ENCODE measurements around the gene ADCY9. TPM values are rescaled to one million over a fixed set of nuclear protein-coding genes. Genes with fewer than 3 reads are reported as not detected.

Gene ADCY9
- total RNA-seq, 8 experiments from 2014 or later: 4.9 to 17.4 (median 9.4) TPM

DNA sequence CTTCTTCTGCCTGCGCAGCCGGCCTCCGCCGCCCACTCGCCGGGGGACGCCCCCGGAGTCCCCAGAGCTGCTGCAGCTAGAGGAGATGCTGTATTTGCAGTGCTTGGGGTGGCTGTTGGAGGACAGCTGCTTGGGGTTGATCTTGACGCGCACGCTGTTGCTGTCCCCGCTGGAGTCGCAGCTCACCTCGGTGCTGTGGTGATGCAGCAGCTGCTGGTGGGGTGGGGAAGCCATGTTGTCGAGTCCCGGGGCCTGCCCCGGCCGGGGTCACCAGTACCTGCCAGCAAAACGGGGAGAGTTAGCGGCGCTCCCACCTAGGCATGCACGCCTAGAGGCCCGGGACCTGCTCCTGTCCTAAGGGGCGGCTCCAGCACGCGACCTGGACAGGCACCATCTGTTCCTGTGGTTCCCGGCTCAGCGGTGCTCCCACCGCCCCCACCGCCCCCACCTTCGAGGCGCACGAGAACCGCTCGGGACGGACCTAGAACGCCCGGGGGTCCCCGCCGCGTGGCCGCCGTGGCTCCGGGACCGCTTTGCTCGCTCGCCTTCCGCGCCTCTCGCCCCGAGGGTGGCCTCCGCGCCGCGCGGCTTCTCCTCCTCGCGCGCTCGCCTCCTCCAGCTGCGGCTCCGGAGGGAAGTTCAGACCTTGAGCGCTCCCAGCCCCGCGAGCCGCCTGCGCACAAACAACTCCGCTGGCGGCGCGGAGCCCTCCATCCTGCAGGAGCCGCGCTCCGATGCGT, 863 bp downstream of the ADCY9 start:
- in situ Hi-C loops (cut with MboI; ENCODE audit: low pct_unique_long_range_greater_than_20kb in 2 of 9, low sequenced_read_pairs in 9 of 9, unreplicated experiment in 9 of 9): loop anchor here in 1 of 9 experiments (25.0 kb wide), 1 partner anchor 103 kb away; no protein-coding TSS in a partner anchor

DNA sequence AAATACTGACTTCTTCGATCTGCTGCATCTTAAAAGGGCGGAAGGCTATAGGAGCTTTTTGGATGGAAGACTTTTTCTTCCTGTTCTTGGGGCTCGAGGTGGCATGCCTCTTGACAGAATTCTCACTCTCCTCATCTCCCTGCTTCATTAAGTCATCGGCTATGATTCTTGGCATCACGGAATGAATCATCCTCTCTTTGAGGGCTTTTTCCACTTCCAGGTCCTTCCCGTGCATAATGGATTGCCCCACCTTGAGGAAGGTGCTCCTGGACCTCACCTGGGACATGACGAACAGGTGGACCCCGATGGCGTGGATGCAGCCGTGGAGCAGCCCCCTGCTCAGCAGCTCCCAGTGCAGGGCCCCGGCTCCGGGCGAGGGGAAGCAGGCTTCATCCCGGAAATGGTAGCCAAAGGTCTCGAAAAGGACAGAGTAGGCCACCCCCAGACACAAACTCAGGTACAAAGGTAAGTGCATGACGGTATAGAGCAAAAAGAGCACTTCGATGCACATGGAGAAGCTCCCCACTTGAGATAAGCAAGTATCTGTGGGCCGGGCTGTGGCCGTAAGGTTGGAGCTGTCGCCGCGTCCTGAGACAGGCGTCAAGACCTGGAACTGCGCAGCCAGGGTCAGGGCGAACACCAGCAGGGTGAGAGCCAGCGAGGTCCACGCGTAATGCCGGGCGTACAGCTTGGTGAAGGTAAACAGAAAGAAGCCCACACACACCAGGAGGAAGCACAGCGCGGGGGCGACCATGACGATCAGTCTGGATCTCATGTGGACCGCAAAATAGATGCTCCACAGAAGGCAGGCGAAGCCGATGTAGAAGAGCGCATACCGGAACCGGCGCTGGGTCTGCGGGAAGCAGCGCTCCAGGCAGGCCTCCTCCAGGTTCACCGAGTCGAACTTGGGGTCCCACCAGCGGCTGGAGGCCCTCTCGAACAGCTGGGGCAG, 1.7 kb downstream of the ADCY9 start:
- in situ Hi-C loops (cut with MboI; ENCODE audit: low pct_unique_long_range_greater_than_20kb in 2 of 9, low sequenced_read_pairs in 9 of 9, unreplicated experiment in 9 of 9): loop anchor here in 1 of 9 experiments (25.0 kb wide), 1 partner anchor 102 kb away; no protein-coding TSS in a partner anchor
- H3K27ac ChIP-seq: no peak overlapping the region
- H3K4me1 ChIP-seq (replicated peaks in 1 of 2): peaks cover 40 to 46% of the 10 kb centered on the region in 2 donors
- 0 to 100% (median 80%) methylated on average over 1 to 27 of the region's 47 CpGs; no CpG with 5 or more reads in 2 of the 10 experiments for WGBS, 10 experiments
- ATAC-seq (replicated peaks in 6 of 8): no peak
- peak overlapping the region; percentile 52 to 64 (median 58) for H3K4me3 ChIP-seq

More for the DNA sequence above, 863 bp downstream of the ADCY9 start:
- 0 to 2% (median 0%) methylated on average over 1 to 10 of the region's 75 CpGs; no CpG with 5 or more reads in 7 of the 10 experiments for WGBS, 10 experiments
- H3K4me1 ChIP-seq (replicated peaks in 1 of 2): peaks cover 39 to 40% of the 10 kb centered on the region in 2 donors
- H3K4me3 ChIP-seq: peak overlapping the region; percentile 52 to 64 (median 58)
- H3K27ac ChIP-seq: no peak overlapping the region
- ATAC-seq (replicated peaks in 6 of 8): peak; percentile 27 to 75 (median 52)

DNA sequence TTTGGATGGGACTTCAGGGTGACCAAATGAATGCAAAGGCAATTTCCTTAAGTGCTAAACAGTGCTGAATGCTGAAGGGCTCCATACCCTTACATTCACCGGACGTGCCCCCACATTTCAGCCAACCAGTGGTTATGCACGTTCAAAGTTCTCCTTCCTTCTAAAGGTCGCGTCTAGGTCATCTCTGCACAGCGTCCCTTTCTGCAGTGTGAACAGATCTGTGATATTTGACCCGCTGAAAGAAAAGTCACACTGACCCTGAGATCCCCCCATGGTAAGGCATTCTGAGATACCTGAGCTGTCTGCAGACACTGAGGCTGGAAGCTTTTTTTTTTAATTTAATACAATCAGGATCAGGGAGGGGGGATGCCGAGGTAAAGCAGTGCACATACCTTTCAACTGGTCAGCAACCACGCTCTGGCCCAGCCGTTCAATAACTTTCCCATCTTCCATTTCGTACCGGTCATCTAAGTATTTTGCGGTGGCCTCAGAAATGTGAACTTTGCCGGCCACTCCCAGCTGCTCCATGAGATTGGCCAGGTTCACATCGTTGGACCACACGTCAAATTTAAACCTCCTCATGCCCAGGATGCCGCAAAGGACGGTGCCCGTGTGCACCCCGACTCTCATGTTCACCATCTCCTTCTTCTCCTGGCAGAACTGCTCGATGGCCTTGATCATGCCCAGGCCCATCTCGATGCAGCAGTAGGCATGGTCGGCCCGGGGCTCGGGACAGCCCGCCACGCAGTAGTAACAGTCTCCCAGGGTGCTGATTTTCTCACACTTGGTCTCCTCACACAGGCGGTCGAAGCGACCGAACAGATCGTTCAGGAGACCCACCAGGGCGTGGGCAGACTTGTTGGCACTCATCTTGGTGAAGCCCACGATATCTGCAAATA, 2.6 kb downstream of the ADCY9 start:
- in situ Hi-C loops (cut with MboI; ENCODE audit: low pct_unique_long_range_greater_than_20kb in 2 of 9, low sequenced_read_pairs in 9 of 9, unreplicated experiment in 9 of 9): loop anchor here in 1 of 9 experiments (25.0 kb wide), 1 partner anchor 101 kb away; no protein-coding TSS in a partner anchor
- peaks cover 41 to 51% of the 10 kb centered on the region in 2 donors for H3K4me1 ChIP-seq (replicated peaks in 1 of 2)
- H3K4me3 ChIP-seq: peak overlapping the region; percentile 19 to 58 (median 29)
- H3K27ac ChIP-seq: no peak overlapping the region
- WGBS, 10 experiments: 40 to 100% (median 80%) methylated on average over 1 to 15 of the region's 34 CpGs; no CpG with 5 or more reads in 1 of the 10 experiments
- ATAC-seq (replicated peaks in 6 of 8): no peak

DNA sequence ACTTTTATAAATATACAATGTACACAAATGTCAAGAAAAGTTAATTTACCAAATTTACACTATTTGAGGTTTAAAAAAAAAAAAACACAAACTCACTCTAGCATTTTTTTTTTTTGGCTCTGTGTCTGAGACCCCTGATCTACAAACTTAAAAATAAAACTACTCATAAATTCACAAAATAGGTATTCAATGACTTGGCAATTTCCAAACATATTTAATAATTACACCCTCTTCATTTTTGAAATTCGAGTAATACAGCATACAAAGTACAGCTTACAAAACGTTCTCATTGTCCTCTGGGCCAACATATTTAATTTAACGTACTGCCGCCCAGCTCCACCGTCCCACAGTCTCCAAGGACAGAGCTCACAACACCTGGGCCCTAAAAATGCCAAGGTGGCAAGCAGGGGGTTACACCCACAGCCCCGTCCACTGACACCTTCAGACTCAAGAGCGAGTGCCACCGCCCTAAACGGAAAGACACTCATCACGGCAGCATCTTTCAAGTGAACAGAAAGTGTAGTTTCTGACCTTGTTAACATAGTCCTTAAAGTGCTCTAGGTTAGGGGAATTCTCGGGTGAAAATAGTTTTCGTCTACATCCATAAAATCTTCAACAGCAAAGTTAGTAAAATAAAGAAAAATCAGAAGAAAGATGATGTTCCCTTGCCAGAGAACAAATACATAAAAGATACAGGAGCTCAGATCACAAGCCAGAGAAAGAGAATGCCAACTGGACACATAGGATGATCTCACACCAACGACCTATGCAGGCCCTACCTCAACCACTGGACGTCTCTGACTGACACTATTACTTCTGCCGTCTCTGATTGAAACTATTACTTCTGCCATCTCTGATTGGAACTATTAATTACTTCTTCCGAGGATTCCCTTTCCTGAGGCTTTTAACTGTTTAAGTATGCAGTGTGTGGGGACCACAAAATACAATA, 4.2 kb downstream of the ADCY9 start:
- Histone ChIP-seq H3K4me3 (peak overlapping the region; percentile 19 to 58 (median 29)), H3K27ac (no peak overlapping the region), H3K4me1 (replicated peaks in 1 of 2) (peaks cover 41 to 48% of the 10 kb centered on the region in 2 donors)
- WGBS, 10 experiments: 0 to 64% (median 27%) methylated on average over 4 to 15 of the region's 16 CpGs
- no peak for ATAC-seq (replicated peaks in 6 of 8)
- in situ Hi-C loops (cut with MboI; ENCODE audit: low pct_unique_long_range_greater_than_20kb in 2 of 9, low sequenced_read_pairs in 9 of 9, unreplicated experiment in 9 of 9): loop anchor here in 1 of 9 experiments (25.0 kb wide), 1 partner anchor 100 kb away; no protein-coding TSS in a partner anchor

DNA sequence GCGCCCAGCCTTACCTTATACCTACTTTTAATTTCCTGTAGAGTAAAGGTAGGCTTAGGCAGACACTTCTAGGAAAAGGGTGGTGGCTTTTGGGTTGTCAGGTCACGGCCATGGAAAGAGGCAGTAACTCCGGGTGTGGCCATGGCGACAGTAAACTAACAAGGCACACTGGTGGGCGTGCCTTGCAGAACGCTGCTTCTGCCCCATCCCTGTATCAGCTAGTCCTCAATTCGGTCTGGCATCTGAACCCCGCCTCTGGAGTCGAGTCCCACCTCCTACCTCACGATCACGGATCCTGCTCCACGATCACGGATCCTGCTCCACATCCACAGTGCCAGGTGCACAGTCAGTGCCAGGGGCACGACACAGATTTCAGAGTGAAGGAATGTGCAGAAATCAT, 5.6 kb downstream of the ADCY9 start:
- peaks cover 41 to 46% of the 10 kb centered on the region in 2 donors for H3K4me1 ChIP-seq (replicated peaks in 1 of 2)
- in situ Hi-C loops (cut with MboI; ENCODE audit: low pct_unique_long_range_greater_than_20kb in 2 of 9, low sequenced_read_pairs in 9 of 9, unreplicated experiment in 9 of 9): loop anchor here in 1 of 9 experiments (25.0 kb wide), 1 partner anchor 98 kb away; no protein-coding TSS in a partner anchor
- ATAC-seq (replicated peaks in 6 of 8): peak in 3 of 8 experiments; percentile 20 to 68 (median 36)
- peak overlapping the region in 1 of 5 donors; percentile 6 for H3K4me3 ChIP-seq
- 56 to 80% (median 72%) methylated on average over 2 to 7 of the region's 14 CpGs; no CpG with 5 or more reads in 6 of the 10 experiments for WGBS, 10 experiments
- no peak overlapping the region for H3K27ac ChIP-seq

DNA sequence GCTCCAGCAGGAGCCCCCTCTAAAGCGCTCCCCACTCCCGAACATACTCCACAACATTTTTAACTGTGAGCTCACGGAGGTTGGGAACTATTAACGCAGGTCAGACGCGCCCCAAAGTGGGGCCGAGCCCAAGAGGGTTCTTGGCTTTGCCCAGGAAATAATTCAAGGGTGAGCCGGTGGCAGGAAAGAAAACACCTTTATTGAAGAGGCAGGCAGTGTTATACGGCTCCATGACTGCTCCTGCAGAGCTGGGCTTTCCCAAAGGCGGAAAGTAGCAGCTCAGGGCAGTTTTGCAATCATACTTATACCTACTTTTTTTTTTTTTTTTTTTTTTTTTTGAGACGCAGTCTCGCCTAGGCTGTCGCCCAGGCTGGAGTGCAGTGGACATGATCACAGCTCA, 6.2 kb downstream of the ADCY9 start:
- Histone ChIP-seq H3K27ac (no peak overlapping the region), H3K4me1 (replicated peaks in 1 of 2) (peaks cover 41 to 46% of the 10 kb centered on the region in 2 donors), H3K4me3 (no peak overlapping the region)
- in situ Hi-C loops (cut with MboI; ENCODE audit: low pct_unique_long_range_greater_than_20kb in 2 of 9, low sequenced_read_pairs in 9 of 9, unreplicated experiment in 9 of 9): loop anchor here in 1 of 9 experiments (25.0 kb wide), 1 partner anchor 98 kb away; no protein-coding TSS in a partner anchor
- ATAC-seq (replicated peaks in 6 of 8): no peak
- 20 to 100% (median 90%) methylated on average over 1 to 8 of the region's 13 CpGs; no CpG with 5 or more reads in 2 of the 10 experiments for WGBS, 10 experiments

DNA sequence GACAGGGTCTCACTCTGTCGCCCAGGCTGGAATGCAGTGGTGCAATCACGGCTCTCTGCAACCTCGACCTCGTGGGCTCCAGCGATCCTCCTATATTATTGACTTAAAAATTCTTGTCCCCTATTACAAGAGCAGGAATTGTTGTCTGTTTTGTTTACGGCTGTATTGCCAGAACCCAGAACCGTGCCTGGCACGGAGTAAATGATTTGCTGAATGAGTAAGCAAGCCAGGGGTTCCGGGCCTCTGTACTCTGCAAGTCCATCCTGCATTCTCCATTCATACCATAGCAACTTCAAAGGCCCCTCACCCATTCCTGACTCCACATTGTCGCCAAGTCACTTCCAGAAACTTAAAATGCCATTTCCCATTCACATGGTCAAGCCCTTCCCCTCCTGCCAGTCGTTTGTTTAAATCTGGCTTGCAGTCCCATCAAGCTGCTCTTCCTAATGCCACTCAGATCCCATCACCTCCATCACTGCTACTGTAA, 6.9 kb downstream of the ADCY9 start:
- Histone ChIP-seq H3K4me1 (replicated peaks in 1 of 2) (peaks cover 34 to 41% of the 10 kb centered on the region in 2 donors), H3K27ac (no peak overlapping the region), H3K4me3 (no peak overlapping the region)
- ATAC-seq (replicated peaks in 6 of 8): peak in 3 of 8 experiments; percentile 70 to 90 (median 71)
- in situ Hi-C loops (cut with MboI; ENCODE audit: low pct_unique_long_range_greater_than_20kb in 2 of 9, low sequenced_read_pairs in 9 of 9, unreplicated experiment in 9 of 9): loop anchor here in 1 of 9 experiments (25.0 kb wide), 1 partner anchor 97 kb away; no protein-coding TSS in a partner anchor
- WGBS, 10 experiments: 48 to 98% (median 80%) methylated on average over 1 to 11 of the region's 11 CpGs; no CpG with 5 or more reads in 2 of the 10 experiments

DNA sequence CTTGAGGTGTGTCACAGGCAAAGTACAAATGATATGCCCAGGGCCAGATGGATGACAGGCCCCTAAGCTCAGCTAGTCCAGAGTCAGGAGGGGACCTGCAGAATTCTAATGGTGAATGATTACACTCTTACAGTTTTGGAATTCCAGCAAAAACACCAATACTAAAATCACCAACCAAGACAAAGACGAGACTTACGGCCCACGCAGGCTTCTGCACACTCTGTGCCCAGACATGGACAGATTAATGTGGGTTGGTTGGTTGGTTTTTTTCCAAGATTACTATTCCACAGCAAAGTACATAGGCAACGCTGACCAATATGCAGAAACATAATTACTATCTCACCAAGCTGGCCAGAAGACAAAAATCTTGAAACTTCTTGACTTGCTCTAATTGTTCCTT, 9.7 kb downstream of the ADCY9 start:
- Histone ChIP-seq H3K4me1 (replicated peaks in 1 of 2) (peaks cover 18 to 29% of the 10 kb centered on the region in 2 donors), H3K4me3 (no peak overlapping the region), H3K27ac (no peak overlapping the region)
- 86 to 100% (median 94%) methylated on average over 1 to 4 of the region's 4 CpGs; no CpG with 5 or more reads in 2 of the 10 experiments for WGBS, 10 experiments
- in situ Hi-C loops (cut with MboI; ENCODE audit: low pct_unique_long_range_greater_than_20kb in 2 of 9, low sequenced_read_pairs in 9 of 9, unreplicated experiment in 9 of 9): loop anchor here in 1 of 9 experiments (25.0 kb wide), 1 partner anchor 94 kb away; no protein-coding TSS in a partner anchor
- no peak for ATAC-seq (replicated peaks in 6 of 8)

DNA sequence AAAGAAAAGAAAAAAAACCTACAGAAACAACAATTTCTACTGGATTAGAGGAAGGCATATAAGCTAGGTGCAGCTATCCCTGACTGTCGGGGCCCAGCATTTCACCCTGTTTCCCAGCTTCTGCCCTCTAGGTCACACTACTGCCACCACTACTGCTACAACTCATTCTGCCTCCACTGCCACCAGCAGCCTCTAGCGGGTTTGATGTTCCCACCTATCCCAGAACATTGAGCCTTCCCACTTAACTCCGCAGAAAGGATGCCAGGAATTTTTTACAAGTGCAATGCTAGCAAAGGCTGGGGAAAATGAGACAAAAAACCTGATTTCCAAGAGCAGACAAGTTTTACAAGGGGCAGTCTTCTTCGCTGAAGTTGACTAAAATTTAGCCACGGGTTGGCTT, 10.4 kb downstream of the ADCY9 start:
- peaks cover 11 to 22% of the 10 kb centered on the region in 2 donors for H3K4me1 ChIP-seq (replicated peaks in 1 of 2)
- H3K4me3 ChIP-seq: no peak overlapping the region
- no peak for ATAC-seq (replicated peaks in 6 of 8)
- in situ Hi-C loops (cut with MboI; ENCODE audit: low pct_unique_long_range_greater_than_20kb in 2 of 9, low sequenced_read_pairs in 9 of 9, unreplicated experiment in 9 of 9): loop anchor here in 1 of 9 experiments (25.0 kb wide), 1 partner anchor 94 kb away; no protein-coding TSS in a partner anchor
- H3K27ac ChIP-seq: no peak overlapping the region
- 63 to 100% (median 98%) methylated on average over 1 to 5 of the region's 5 CpGs; no CpG with 5 or more reads in 4 of the 10 experiments for WGBS, 10 experiments

DNA sequence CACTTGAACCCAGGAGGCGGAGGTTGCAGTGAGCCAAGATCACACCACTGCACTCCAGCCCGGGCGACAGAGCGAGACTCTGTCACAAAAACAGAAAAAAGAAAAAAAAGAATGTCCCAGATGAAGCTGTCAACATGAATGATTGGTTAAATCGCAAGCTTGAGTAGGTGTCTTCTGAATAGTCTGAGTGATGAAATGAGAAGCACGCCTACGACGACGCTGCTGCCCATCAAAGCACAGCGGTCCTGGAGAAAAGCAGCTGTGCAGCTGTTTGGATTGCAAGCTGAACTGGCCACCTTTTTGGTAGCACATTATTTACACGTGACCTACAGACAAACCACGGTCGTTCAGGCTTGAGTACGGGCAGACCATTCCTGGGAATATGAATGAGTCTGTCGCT, 12.5 kb downstream of the ADCY9 start:
- no peak overlapping the region for H3K27ac ChIP-seq
- WGBS, 10 experiments: 16 to 100% (median 76%) methylated on average over 3 to 14 of the region's 15 CpGs; no CpG with 5 or more reads in 1 of the 10 experiments
- ATAC-seq (replicated peaks in 6 of 8): peak in 5 of 8 experiments; percentile 45 to 96 (median 92)
- no peak overlapping the region for H3K4me3 ChIP-seq
- in situ Hi-C loops (cut with MboI; ENCODE audit: low pct_unique_long_range_greater_than_20kb in 2 of 9, low sequenced_read_pairs in 9 of 9, unreplicated experiment in 9 of 9): loop anchor here in 1 of 9 experiments (25.0 kb wide), 1 partner anchor 91 kb away; no protein-coding TSS in a partner anchor
- peaks cover 4 to 7% of the 10 kb centered on the region in 2 donors for H3K4me1 ChIP-seq (replicated peaks in 1 of 2)
